Muscle of arm (tissue), 12 donors: Measurements from ENCODE around the gene SERPINC1. TPM values are rescaled to one million over a fixed set of nuclear protein-coding genes. Genes with fewer than 3 reads are reported as not detected.
"Not testable (repeated sequence)": the region's sequence is repeated elsewhere in the genome, so short reads cannot be mapped to it uniquely, and the experiment has no call there.

ENCODE experiments used
- DNase-seq: peaks from one replicate; pipeline ENCODE4 v3.0.0-alpha.2; 2013
- polyA plus RNA-seq, 12 donors: library from polyadenylated mRNA; unstranded; fragments of 120-200 nt; gene quantifications; one replicate each; pipeline ENCODE4 v1.2.1, GENCODE V29; 2013; ENCODE audit not compliant: insufficient read length in 12 of 12

The SERPINC1 gene
- polyA plus RNA-seq, 12 donors, result 0.36 to 5.6 (median 0.44) TPM; not detected in 5

DNA sequence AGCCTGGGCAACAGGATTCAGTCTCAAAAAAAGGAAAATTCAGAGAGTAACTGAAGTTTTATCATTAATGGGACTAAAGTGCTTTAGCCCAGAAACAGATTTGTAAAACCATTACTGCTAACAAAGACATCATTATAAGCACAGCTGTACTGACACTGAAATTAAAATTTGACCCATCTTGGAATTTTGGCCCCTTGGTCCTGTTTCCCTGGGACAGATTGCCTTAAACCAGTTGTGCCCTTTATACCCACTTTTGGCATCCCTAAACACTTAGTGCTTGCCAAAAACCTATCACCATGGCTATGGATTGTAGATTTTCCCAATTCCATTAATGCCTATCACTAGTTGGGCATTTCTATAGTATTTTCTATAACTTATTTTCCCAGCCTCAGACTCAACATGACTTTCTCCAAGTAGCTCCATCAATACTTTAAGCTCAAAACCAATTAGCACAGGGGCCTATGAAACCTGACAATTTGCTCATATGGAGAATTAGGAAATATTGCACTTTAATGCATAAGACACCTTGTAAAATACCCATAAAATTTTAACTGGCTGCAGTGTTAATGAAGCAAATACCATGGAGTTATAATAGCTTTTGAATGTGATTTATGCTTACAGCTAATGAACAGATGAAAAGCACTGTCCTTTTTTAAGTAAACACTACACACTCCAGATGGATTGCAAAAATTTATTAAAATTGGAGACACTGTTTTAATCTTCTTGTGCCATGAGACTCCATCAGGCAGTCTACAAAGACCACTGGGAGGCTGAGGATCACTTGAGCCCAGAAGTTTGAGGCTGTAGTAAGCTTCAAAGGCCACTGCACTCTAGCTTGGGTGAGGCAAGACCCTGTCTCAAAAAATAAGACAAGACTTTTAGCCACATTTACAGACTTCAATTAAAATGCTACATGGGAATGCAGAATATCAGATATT is 53.6 kb downstream of the SERPINC1 start:
- DNase-seq, result no peak

- DNase-seq, result no peak
Observed at GRCh38 chr1:173862769-173863223, 54.3 kb downstream of the SERPINC1 start.

DNA sequence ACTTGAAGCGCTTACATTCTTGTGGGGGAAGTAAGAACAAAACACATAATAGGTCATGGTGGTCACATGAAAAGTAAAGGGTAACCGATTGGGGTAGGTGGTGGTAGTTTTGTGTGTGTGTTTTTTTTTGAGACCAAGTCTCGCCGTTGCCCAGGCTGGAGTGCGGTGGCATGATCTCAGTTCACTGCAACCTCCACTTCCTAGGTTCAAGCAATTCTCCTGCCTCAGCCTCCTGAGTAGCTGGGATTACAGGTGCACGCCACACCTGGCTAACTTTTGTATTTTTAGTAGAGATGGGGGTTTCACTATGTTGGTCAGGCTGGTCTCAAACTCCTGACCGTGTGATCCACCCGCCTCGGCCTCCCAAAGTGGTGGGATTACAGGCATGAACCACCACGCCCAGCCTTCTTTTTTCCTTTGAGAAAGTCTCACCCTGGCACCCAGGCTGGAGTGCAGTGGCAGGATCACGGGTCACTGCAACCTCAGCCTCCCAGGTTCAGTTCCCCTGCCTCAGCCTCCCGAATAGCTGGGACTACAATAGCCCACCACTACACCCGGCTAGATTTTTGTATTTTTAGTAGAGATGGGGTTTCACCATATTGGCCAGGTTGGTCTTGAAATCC is 54.9 kb downstream of the SERPINC1 start:
- DNase-seq, result not testable (repeated sequence)

DNA sequence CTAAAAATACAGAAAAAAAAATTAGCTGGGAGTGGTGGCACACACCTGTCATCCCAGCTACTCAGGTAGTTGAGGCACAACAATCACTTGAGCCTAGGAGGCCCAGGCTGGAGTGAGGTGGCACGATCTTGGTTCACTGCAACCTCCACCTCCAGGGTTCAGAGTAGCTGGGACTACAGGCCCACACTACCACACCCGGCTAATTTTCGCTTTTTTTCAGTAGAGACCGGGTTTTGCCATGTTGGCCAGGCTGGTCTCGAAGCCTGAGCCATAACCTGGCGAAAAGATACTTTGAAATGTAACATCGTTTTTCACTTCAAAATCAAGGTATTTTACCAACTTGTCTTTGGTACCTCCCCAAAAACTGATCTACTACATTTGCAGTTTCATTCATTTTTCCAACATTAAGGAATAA is 55.4 kb downstream of the SERPINC1 start:
- DNase-seq, result no peak

- no peak for DNase-seq
Observed at GRCh38 chr1:173860065-173860464, 57.1 kb downstream of the SERPINC1 start.

DNA sequence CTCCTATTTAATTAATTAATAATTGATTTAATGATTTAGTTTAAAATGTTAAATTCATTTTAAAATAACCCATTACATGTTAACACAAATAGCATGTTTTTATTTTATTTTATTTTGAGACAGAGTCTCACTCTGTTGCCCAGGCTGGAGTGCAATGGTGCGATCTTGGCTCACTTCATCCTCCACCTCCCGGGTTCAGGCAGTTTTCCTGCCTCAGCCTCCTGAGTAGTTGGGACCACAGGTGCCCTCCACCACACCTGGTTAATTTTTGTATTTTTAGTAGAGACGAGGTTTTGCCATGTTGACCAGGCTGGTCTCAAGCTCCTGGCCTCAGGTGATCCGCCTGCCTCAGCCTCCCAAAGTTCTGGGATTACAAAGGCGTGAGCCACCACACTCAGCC is 57.6 kb downstream of the SERPINC1 start:
- DNase-seq, result not testable (repeated sequence)

DNA sequence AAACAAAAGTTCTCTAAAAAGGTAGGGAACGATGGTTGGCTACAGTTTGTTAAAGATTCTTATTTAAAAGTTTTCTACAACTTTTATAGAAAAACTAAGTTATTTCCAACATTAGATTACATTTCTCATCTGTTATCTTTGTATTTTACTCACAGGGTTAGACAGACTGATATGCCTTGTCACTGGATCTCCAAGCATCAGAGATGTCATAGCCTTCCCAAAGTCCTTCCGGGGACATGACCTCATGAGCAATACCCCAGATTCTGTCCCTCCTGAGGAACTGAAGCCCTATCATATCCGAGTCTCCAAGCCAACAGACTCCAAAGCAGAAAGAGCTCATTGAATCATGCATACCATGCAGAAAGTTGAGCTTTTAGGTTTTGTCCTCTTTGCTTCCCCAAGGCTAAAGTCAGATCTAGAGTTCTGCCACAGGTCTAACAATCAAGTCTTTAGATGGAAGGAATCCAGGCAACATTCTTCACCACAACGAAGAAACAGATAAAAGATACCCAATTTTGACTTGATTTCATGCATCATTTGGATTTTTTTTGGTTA is 59.7 kb downstream of the SERPINC1 start:
- no peak for DNase-seq

- DNase-seq, result no peak
Observed at GRCh38 chr1:173856903-173857302, 60.2 kb downstream of the SERPINC1 start.

GRCh38 chr1:173856014-173856413 is 61.1 kb downstream of the SERPINC1 start:
- no peak for DNase-seq

Other genes starting within 250 kb of the SERPINC1 start
- 1 to 10 TPM in 1 of 12 donors, under 1 TPM in 9, not detected in 2; 0.37 to 1.2 (median 0.70) TPM for gene ANKRD45, start 247.5 kb downstream of the SERPINC1 start, polyA plus RNA-seq
- 10 to 100 TPM in 11 of 12 donors, not detected in 1; 22.0 to 29.6 (median 25.0) TPM for gene KLHL20, start 202.3 kb downstream of the SERPINC1 start, polyA plus RNA-seq
- gene DARS2, start 92.7 kb downstream of the SERPINC1 start, polyA plus RNA-seq, result 10 to 100 TPM in 11 of 12 donors, not detected in 1; 12.2 to 16.9 (median 14.8) TPM
- gene CENPL, start 92.4 kb downstream of the SERPINC1 start, polyA plus RNA-seq, result 10 to 100 TPM in 6 of 12 donors, 1 to 10 TPM in 5, not detected in 1; 7.4 to 12.5 (median 10.1) TPM
- gene GAS5, start 49.3 kb downstream of the SERPINC1 start, polyA plus RNA-seq, result 100 to 1,000 TPM in 11 of 12 donors, not detected in 1; 426 to 773 (median 626) TPM
- 1 to 10 TPM in 11 of 12 donors, not detected in 1; 3.8 to 9.0 (median 6.0) TPM for gene ZBTB37, start 48.9 kb downstream of the SERPINC1 start, polyA plus RNA-seq
- 10 to 100 TPM in 8 of 12 donors, 1 to 10 TPM in 3, not detected in 1; 8.6 to 15.6 (median 11.8) TPM for gene RC3H1, start 105.0 kb upstream of the SERPINC1 start, polyA plus RNA-seq
- gene RABGAP1L, start 242.2 kb upstream of the SERPINC1 start, polyA plus RNA-seq, result 10 to 100 TPM in 11 of 12 donors, not detected in 1; 11.4 to 34.1 (median 16.6) TPM